A549 (cell line): Measurements from ENCODE around the gene SLC37A1. TPM values are rescaled to one million over a fixed set of nuclear protein-coding genes. Genes with fewer than 3 reads are reported as not detected.

Source experiments
- ATAC-seq, 2 experiments: fragments of 200-7000 bp in 1 of 2; fragments of >200 bp in 1 of 2; cut with Nextera tagmentation in 1 of 2; cut with Tn5 transposase in 1 of 2; 3 replicates each; pipeline versions ENCODE4 v1.8.0 to v1.9.1; 2018 to 2020; ENCODE audit warnings: mild to moderate bottlenecking in 1 of 2, moderate library complexity in 1 of 2
- CTCF ChIA-PET: fragments of 300-600 bp; sonication (Branson Sonifier 250); formaldehyde crosslinking; extraction: SDS; loops from one replicate; lab custom pipeline; 2021; ENCODE audit warnings: antibody characterized with exemption, inconsistent platforms; lab: Yijun Ruan, JAX
- POLR2A ChIA-PET: fragments of 350-600 bp; formaldehyde crosslinking; extraction: SDS; loops from one replicate; lab custom pipeline; 2021; ENCODE audit warnings: antibody characterized with exemption, inconsistent platforms; lab: Yijun Ruan, JAX
- DNase-seq, 2 experiments: peaks; one replicate each; pipeline versions ENCODE4 v3.0.0 to v3.0.0-alpha.2; 2011 to 2016; ENCODE audit warnings: low read depth in 1 of 2, low spot score in 1 of 2
- FAIRE-seq: peaks from 2 replicates; lab custom pipeline; 2011; peaks lifted over from hg19 to GRCh38; lab: Jason Lieb, UNC
- H3K27ac ChIP-seq, 2 experiments: fragments of >200 bp; sonication (Bioruptor Twin); formaldehyde crosslinking; 3 replicates each; pipeline ENCODE4 v1.5.1; 2016 to 2017
- H3K4me1 ChIP-seq: fragments of >200 bp; sonication (Bioruptor Twin); formaldehyde crosslinking; 3 replicates; pipeline ENCODE4 v1.6.1; 2016
- H3K4me2 ChIP-seq: fragments of >200 bp; sonication (Bioruptor Twin); formaldehyde crosslinking; 3 replicates; pipeline ENCODE4 v1.6.1; 2016
- H3K4me3 ChIP-seq: fragments of >200 bp; sonication (Bioruptor Twin); formaldehyde crosslinking; 3 replicates; pipeline ENCODE4 v1.5.1; 2016
- H3K9me3 ChIP-seq: fragments of >200 bp; sonication (Bioruptor Twin); formaldehyde crosslinking; 3 replicates; pipeline ENCODE4 v1.6.1; 2016
- CBX2 ChIP-seq: fragments of 200-600 bp; sonication (generic); IDR thresholded peaks from 2 replicates; pipeline ENCODE4 v1.6.1; 2016; ENCODE audit warnings: low read depth, mild to moderate bottlenecking, borderline replicate concordance
- EP300 ChIP-seq, 2 experiments: fragments of >200 bp; sonication (Bioruptor Twin); formaldehyde crosslinking; IDR thresholded peaks; 2 replicates in 1 of 2; 3 replicates in 1 of 2; pipeline ENCODE4 v1.6.1; 2016 to 2017
- FOSL2 ChIP-seq, 2 experiments: fragments of 450-650 bp in 1 of 2; fragments of >200 bp in 1 of 2; sonication (Bioruptor Twin) in 1 of 2; formaldehyde crosslinking; IDR thresholded peaks; 2 replicates each; pipeline versions ENCODE4 v1.5.0 to v1.6.1; 2016 to 2020; ENCODE audit warnings: mild to moderate bottlenecking in 1 of 2, moderate library complexity in 1 of 2
- FOXS1 ChIP-seq: fragments of 250-450 bp; sonication (Bioruptor Pico); IDR thresholded peaks from 2 replicates; pipeline ENCODE4 v1.5.0; 2020; ENCODE audit warnings: mild to moderate bottlenecking, moderate library complexity
- HDAC2 ChIP-seq: fragments of 200-600 bp; sonication (generic); IDR thresholded peaks from 2 replicates; pipeline ENCODE4 v1.6.1; 2016
- MYC ChIP-seq: IDR thresholded peaks from 2 replicates; pipeline ENCODE4 v1.6.1; 2012; ENCODE audit warnings: mild to moderate bottlenecking, inconsistent platforms, low read length, improper control_type of control experiment, borderline replicate concordance
- NFE2L2 ChIP-seq: fragments of 150-350 bp; conservative IDR thresholded peaks from 2 replicates; pipeline ENCODE4 v1.6.1; 2014; ENCODE audit warnings: low read length
- PHF8 ChIP-seq: fragments of 200-600 bp; sonication (generic); IDR thresholded peaks from 2 replicates; pipeline ENCODE4 v1.6.1; 2016; ENCODE audit warnings: low read depth, mild to moderate bottlenecking, antibody characterized with exemption, moderate library complexity, borderline replicate concordance
- POLR2AphosphoS2 ChIP-seq: conservative IDR thresholded peaks from 2 replicates; pipeline ENCODE4 v1.6.1; 2012; ENCODE audit warnings: low read length, improper control_type of control experiment, inconsistent platforms
- RFX5 ChIP-seq: fragments of 450-650 bp; IDR thresholded peaks from 2 replicates; pipeline ENCODE4 v1.7.1; 2014; ENCODE audit warnings: antibody characterized with exemption, mild to moderate bottlenecking, moderate library complexity
- RNF2 ChIP-seq: fragments of 200-600 bp; sonication (generic); IDR thresholded peaks from 2 replicates; pipeline ENCODE4 v1.6.1; 2016; ENCODE audit warnings: low read depth, mild to moderate bottlenecking, antibody characterized with exemption, moderate library complexity, borderline replicate concordance
- TFCP2L1 ChIP-seq: fragments of 250-450 bp; sonication (Bioruptor Pico); IDR thresholded peaks from 2 replicates; pipeline ENCODE4 v1.5.0; 2021; ENCODE audit warnings: mild to moderate bottlenecking
- TP53 ChIP-seq: fragments of 250-450 bp; sonication (Bioruptor Pico); IDR thresholded peaks from 2 replicates; pipeline ENCODE4 v1.5.0; 2021; ENCODE audit warnings: mild to moderate bottlenecking, moderate library complexity
- ZNF302 ChIP-seq: fragments of 250-450 bp; sonication (Bioruptor Pico); IDR thresholded peaks from 2 replicates; pipeline ENCODE4 v1.9.0; 2021; ENCODE audit warnings: inconsistent platforms, mild to moderate bottlenecking, moderate library complexity
- WGBS: methylation state at CpG from one replicate; pipeline ENCODE4 v1.1.6; 2017; ENCODE audit errors: missing lambda C conversion rate; 5-methylcytosine and 5-hydroxymethylcytosine counted together
- polyA plus RNA-seq, 4 experiments: library from polyadenylated mRNA; depleted of rRNA in 3 of 4; stranded (reverse); fragments of >200 nt; fragmentation: RNase III in 1 of 4; extraction: RNeasy Plus Mini Kit Qiagen cat#74134 plus additional on column Dnase treatment in 1 of 4; gene quantifications; 2 replicates in 3 of 4; 3 replicates in 1 of 4; pipeline ENCODE4 v1.2.3, GENCODE V29; 2011 to 2017
- TF ChIP-seq, protein P1 (sequence below): IDR thresholded peaks from 2 replicates; pipeline ENCODE4 v1.6.1; 2012
- TF ChIP-seq, protein P2 (sequence below): fragments of >200 bp; sonication (Bioruptor Twin); formaldehyde crosslinking; IDR thresholded peaks from 3 replicates; pipeline ENCODE4 v1.6.1; 2016
- TF ChIP-seq, protein P3 (sequence below): fragments of >200 bp; sonication (Bioruptor Twin); formaldehyde crosslinking; IDR thresholded peaks from 3 replicates; pipeline ENCODE4 v1.5.1; 2016
- TF ChIP-seq, protein P4 (sequence below): fragments of 150-350 bp; IDR thresholded peaks from 2 replicates; pipeline ENCODE4 v1.6.1; 2014; ENCODE audit warnings: low read depth, mild to moderate bottlenecking, low read length
- TF ChIP-seq, protein P5 (sequence below): fragments of 200-600 bp; sonication (generic); IDR thresholded peaks from 2 replicates; pipeline ENCODE4 v1.6.1; 2016; ENCODE audit warnings: antibody characterized with exemption, mild to moderate bottlenecking, moderate library complexity
- TF ChIP-seq, protein P6 (sequence below): IDR thresholded peaks from 2 replicates; pipeline ENCODE4 v1.6.1; 2012; ENCODE audit warnings: low read depth, borderline replicate concordance

SLC37A1 gene
- polyA plus RNA-seq, 2 of the 4 experiments (the other 2 are of a cell fraction), result 1.9 to 2.1 TPM

DNA sequence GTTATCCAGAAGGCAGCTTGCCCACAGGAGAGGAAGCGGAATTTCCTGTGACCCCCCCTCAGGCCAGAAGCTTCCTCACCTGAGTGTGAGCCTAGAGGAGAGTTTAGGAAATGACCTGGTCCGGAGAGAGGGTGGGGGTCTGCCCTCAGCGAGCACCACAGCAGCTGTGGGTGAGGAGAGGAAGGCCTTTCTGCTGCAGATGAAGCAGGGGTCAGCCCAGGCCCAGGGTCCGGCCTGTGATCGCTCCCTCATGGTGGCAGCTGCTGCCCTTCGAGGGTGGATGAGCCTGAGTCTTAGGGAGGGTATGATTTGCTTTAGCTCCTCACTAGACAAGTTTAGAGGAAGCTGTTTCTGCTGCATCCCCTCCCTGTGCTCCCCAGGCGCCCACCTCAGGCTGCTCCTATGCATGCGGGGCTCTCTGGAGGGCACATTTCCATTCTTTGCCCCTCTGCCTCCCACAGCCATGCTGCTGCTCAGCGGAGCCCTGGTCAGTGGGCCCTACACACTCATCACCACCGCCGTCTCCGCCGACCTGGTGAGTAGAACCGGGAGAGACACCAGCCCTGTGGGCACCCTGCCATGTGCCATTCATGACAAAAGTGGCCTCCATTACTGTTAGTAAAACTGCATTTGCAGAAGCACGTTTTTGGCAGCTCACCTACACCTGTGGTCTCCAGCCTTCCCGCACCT lies 53.0 kb downstream of the SLC37A1 start:
- H3K4me1 ChIP-seq, result no peaks in the 10 kb centered on the region
- TF ChIP-seq, protein P1, sequence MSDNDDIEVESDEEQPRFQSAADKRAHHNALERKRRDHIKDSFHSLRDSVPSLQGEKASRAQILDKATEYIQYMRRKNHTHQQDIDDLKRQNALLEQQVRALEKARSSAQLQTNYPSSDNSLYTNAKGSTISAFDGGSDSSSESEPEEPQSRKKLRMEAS, result no peak
- TF ChIP-seq EP300 (IDR thresholded peaks at IDR 0.05) (no peak), ZNF302 (CRISPR knock-in tag) (no peak), POLR2AphosphoS2 (no peak), CBX2 (no peak), PHF8 (no peak), HDAC2 (no peak)
- TF ChIP-seq, protein P2, sequence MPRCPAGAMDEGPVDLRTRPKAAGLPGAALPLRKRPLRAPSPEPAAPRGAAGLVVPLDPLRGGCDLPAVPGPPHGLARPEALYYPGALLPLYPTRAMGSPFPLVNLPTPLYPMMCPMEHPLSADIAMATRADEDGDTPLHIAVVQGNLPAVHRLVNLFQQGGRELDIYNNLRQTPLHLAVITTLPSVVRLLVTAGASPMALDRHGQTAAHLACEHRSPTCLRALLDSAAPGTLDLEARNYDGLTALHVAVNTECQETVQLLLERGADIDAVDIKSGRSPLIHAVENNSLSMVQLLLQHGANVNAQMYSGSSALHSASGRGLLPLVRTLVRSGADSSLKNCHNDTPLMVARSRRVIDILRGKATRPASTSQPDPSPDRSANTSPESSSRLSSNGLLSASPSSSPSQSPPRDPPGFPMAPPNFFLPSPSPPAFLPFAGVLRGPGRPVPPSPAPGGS, result no peak
- no peak overlapping the region for H3K4me3 ChIP-seq
- FAIRE-seq, result no peak
- no peak overlapping the region for H3K27ac ChIP-seq
- H3K4me2 ChIP-seq, result no peak overlapping the region
- WGBS, result 79% methylated on average over 10 of the region's 16 CpGs
- no peaks in the 10 kb centered on the region for H3K9me3 ChIP-seq
- ChIA-PET POLR2A (no interaction called here), CTCF (interaction anchor here (1.8 kb wide), 1 partner anchor 26 kb away, joined by 5 read pairs; no protein-coding TSS in a partner anchor)
- DNase-seq, result no peak
- ATAC-seq, result no peak

DNA sequence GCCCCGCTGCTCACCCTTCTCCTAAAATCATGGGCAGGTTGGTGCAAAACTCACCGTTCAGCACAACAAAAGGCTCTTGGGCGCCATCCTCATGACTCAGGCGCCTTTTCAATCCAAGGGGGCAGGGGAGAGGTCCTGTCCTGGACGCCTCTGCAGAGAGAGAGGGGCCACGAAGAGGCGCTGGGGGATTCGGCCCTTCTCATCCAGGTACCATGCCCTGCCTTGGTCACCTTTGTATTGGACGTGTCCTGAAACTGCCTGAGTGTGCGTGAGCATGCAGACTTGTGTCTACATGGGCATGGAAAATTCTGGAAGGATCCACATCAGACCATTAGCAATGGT lies 53.5 kb downstream of the SLC37A1 start:
- no peak for ATAC-seq
- CTCF ChIA-PET, result no interaction called here
- no peak overlapping the region for H3K27ac ChIP-seq
- no peaks in the 10 kb centered on the region for H3K9me3 ChIP-seq
- H3K4me2 ChIP-seq, result no peak overlapping the region
- DNase-seq, result no peak
- no peak for FAIRE-seq
- no peaks in the 10 kb centered on the region for H3K4me1 ChIP-seq
- TF ChIP-seq, protein P3, sequence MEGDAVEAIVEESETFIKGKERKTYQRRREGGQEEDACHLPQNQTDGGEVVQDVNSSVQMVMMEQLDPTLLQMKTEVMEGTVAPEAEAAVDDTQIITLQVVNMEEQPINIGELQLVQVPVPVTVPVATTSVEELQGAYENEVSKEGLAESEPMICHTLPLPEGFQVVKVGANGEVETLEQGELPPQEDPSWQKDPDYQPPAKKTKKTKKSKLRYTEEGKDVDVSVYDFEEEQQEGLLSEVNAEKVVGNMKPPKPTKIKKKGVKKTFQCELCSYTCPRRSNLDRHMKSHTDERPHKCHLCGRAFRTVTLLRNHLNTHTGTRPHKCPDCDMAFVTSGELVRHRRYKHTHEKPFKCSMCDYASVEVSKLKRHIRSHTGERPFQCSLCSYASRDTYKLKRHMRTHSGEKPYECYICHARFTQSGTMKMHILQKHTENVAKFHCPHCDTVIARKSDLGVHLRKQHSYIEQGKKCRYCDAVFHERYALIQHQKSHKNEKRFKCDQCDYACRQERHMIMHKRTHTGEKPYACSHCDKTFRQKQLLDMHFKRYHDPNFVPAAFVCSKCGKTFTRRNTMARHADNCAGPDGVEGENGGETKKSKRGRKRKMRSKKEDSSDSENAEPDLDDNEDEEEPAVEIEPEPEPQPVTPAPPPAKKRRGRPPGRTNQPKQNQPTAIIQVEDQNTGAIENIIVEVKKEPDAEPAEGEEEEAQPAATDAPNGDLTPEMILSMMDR, result no peak
- TF ChIP-seq FOXS1 (no peak), EP300 (IDR thresholded peaks at IDR 0.05) (no peak), TFCP2L1 (CRISPR knock-in tag) (no peak), FOSL2 (IDR thresholded peaks at IDR 0.05) (no peak), FOSL2 (CRISPR knock-in tag; IDR thresholded peaks at IDR 0.05) (no peak), RFX5 (no peak), RNF2 (no peak), TP53 (CRISPR knock-in tag) (no peak), MYC (no peak), NFE2L2 (no peak)
- TF ChIP-seq, protein P4, sequence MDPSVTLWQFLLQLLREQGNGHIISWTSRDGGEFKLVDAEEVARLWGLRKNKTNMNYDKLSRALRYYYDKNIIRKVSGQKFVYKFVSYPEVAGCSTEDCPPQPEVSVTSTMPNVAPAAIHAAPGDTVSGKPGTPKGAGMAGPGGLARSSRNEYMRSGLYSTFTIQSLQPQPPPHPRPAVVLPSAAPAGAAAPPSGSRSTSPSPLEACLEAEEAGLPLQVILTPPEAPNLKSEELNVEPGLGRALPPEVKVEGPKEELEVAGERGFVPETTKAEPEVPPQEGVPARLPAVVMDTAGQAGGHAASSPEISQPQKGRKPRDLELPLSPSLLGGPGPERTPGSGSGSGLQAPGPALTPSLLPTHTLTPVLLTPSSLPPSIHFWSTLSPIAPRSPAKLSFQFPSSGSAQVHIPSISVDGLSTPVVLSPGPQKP, result no peak
- TF ChIP-seq, protein P5, sequence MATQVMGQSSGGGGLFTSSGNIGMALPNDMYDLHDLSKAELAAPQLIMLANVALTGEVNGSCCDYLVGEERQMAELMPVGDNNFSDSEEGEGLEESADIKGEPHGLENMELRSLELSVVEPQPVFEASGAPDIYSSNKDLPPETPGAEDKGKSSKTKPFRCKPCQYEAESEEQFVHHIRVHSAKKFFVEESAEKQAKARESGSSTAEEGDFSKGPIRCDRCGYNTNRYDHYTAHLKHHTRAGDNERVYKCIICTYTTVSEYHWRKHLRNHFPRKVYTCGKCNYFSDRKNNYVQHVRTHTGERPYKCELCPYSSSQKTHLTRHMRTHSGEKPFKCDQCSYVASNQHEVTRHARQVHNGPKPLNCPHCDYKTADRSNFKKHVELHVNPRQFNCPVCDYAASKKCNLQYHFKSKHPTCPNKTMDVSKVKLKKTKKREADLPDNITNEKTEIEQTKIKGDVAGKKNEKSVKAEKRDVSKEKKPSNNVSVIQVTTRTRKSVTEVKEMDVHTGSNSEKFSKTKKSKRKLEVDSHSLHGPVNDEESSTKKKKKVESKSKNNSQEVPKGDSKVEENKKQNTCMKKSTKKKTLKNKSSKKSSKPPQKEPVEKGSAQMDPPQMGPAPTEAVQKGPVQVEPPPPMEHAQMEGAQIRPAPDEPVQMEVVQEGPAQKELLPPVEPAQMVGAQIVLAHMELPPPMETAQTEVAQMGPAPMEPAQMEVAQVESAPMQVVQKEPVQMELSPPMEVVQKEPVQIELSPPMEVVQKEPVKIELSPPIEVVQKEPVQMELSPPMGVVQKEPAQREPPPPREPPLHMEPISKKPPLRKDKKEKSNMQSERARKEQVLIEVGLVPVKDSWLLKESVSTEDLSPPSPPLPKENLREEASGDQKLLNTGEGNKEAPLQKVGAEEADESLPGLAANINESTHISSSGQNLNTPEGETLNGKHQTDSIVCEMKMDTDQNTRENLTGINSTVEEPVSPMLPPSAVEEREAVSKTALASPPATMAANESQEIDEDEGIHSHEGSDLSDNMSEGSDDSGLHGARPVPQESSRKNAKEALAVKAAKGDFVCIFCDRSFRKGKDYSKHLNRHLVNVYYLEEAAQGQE, result no peak
- TF ChIP-seq, protein P6, sequence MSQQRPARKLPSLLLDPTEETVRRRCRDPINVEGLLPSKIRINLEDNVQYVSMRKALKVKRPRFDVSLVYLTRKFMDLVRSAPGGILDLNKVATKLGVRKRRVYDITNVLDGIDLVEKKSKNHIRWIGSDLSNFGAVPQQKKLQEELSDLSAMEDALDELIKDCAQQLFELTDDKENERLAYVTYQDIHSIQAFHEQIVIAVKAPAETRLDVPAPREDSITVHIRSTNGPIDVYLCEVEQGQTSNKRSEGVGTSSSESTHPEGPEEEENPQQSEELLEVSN, result no peak
- TF ChIP-seq, all 56 proteins: peak for 0
- WGBS, result 93% methylated on average over 10 of the region's 10 CpGs
- POLR2A ChIA-PET, result no interaction called here
- no peak overlapping the region for H3K4me3 ChIP-seq
